Measurements from ENCODE around the gene IER3. TPM values are rescaled to one million over a fixed set of nuclear protein-coding genes. Genes with fewer than 3 reads are reported as not detected.
"Not testable (repeated sequence)": the region's sequence is repeated elsewhere in the genome, so short reads cannot be mapped to it uniquely, and the experiment has no call there.

Gene IER3
- total RNA-seq, 1 donor = 546 TPM

- Histone ChIP-seq H3K9me3 (ENCODE audit: low read depth, low read length) (no peaks in the 10 kb centered on the region), H3K4me1 (ENCODE audit: insufficient read depth, low read length) (peaks cover 53% of the 10 kb centered on the region), H3K4me3 (ENCODE audit: low read length) (no peak overlapping the region), H3K27me3 (ENCODE audit: insufficient read depth, low read length) (no peaks in the 10 kb centered on the region)
These were observed 18.4 kb downstream of the IER3 start for GRCh38 chr6:30725713-30726505.

- H3K4me3 ChIP-seq (ENCODE audit: low read length) = no peak overlapping the region
- peaks cover 45% of the 10 kb centered on the region for H3K4me1 ChIP-seq (ENCODE audit: insufficient read depth, low read length)
- H3K9me3 ChIP-seq (ENCODE audit: low read depth, low read length) = no peaks in the 10 kb centered on the region
- no peaks in the 10 kb centered on the region for H3K27me3 ChIP-seq (ENCODE audit: insufficient read depth, low read length)
These were observed 19.3 kb downstream of the IER3 start for GRCh38 chr6:30724906-30725667.

GRCh38 chr6:30723843-30724741 is 20.3 kb downstream of the IER3 start:
- peaks cover 53% of the 10 kb centered on the region for H3K4me1 ChIP-seq (ENCODE audit: insufficient read depth, low read length)
- H3K27me3 ChIP-seq (ENCODE audit: insufficient read depth, low read length); H3K9me3 ChIP-seq (ENCODE audit: low read depth, low read length); H3K4me3 ChIP-seq (ENCODE audit: low read length): not testable (repeated sequence)

GRCh38 chr6:30723159-30723842 is 21.0 kb downstream of the IER3 start:
- H3K4me3 ChIP-seq (ENCODE audit: low read length); H3K27me3 ChIP-seq (ENCODE audit: insufficient read depth, low read length); H3K9me3 ChIP-seq (ENCODE audit: low read depth, low read length): not testable (repeated sequence)
- H3K4me1 ChIP-seq (ENCODE audit: insufficient read depth, low read length) = peaks cover 61% of the 10 kb centered on the region

GRCh38 chr6:30722280-30723112 is 21.9 kb downstream of the IER3 start:
- H3K4me3 ChIP-seq (ENCODE audit: low read length) = peak overlapping the region; percentile 100
- H3K4me1 ChIP-seq (ENCODE audit: insufficient read depth, low read length) = peaks cover 68% of the 10 kb centered on the region

GRCh38 chr6:30722025-30722279 is 22.4 kb downstream of the IER3 start:
- H3K4me1 ChIP-seq (ENCODE audit: insufficient read depth, low read length) = peaks cover 68% of the 10 kb centered on the region
- H3K9me3 ChIP-seq (ENCODE audit: low read depth, low read length); H3K27me3 ChIP-seq (ENCODE audit: insufficient read depth, low read length): not testable (repeated sequence)
- H3K4me3 ChIP-seq (ENCODE audit: low read length) = peak overlapping the region; percentile 100

More at GRCh38 chr6:30722280-30723112, 21.9 kb downstream of the IER3 start:
- no peaks in the 10 kb centered on the region for H3K27me3 ChIP-seq (ENCODE audit: insufficient read depth, low read length)
- no peaks in the 10 kb centered on the region for H3K9me3 ChIP-seq (ENCODE audit: low read depth, low read length)

GRCh38 chr6:30721198-30722024 is 22.9 kb downstream of the IER3 start:
- H3K4me3 ChIP-seq (ENCODE audit: low read length) = peak overlapping the region; percentile 100
- no peaks in the 10 kb centered on the region for H3K9me3 ChIP-seq (ENCODE audit: low read depth, low read length)
- peaks cover 73% of the 10 kb centered on the region for H3K4me1 ChIP-seq (ENCODE audit: insufficient read depth, low read length)
- H3K27me3 ChIP-seq (ENCODE audit: insufficient read depth, low read length) = no peaks in the 10 kb centered on the region

GRCh38 chr6:30720738-30721197 is 23.6 kb downstream of the IER3 start:
- Histone ChIP-seq H3K4me3 (ENCODE audit: low read length) (peak overlapping the region; percentile 100), H3K9me3 (ENCODE audit: low read depth, low read length) (no peaks in the 10 kb centered on the region), H3K4me1 (ENCODE audit: insufficient read depth, low read length) (peaks cover 75% of the 10 kb centered on the region), H3K27me3 (ENCODE audit: insufficient read depth, low read length) (no peaks in the 10 kb centered on the region)

- H3K4me1 ChIP-seq (ENCODE audit: insufficient read depth, low read length) = peaks cover 70% of the 10 kb centered on the region
- no peaks in the 10 kb centered on the region for H3K27me3 ChIP-seq (ENCODE audit: insufficient read depth, low read length)
These were observed 24.3 kb downstream of the IER3 start, which contains the start of gene TUBB for GRCh38 chr6:30719791-30720737. Gene TUBB, plus strand, starts transcription at chr6:30720352. Its CDS starts 155 bp downstream, at chr6:30720507.

GRCh38 chr6:30719356-30719755 is 25.0 kb downstream of the IER3 start:
- Histone ChIP-seq H3K27me3 (ENCODE audit: insufficient read depth, low read length) (no peaks in the 10 kb centered on the region), H3K9me3 (ENCODE audit: low read depth, low read length) (no peaks in the 10 kb centered on the region), H3K4me3 (ENCODE audit: low read length) (peak overlapping the region; percentile 100), H3K4me1 (ENCODE audit: insufficient read depth, low read length) (peaks cover 63% of the 10 kb centered on the region)

More at GRCh38 chr6:30719791-30720737, 24.3 kb downstream of the IER3 start, which contains the start of gene TUBB:
- Histone ChIP-seq H3K9me3 (ENCODE audit: low read depth, low read length) (no peaks in the 10 kb centered on the region), H3K4me3 (ENCODE audit: low read length) (peak within 1 kb of the TSS; percentile 100)

GRCh38 chr6:30717845-30718720 is 26.3 kb downstream of the IER3 start:
- Histone ChIP-seq H3K4me1 (ENCODE audit: insufficient read depth, low read length) (peaks cover 50% of the 10 kb centered on the region), H3K4me3 (ENCODE audit: low read length) (peak overlapping the region; percentile 29)
- H3K9me3 ChIP-seq (ENCODE audit: low read depth, low read length); H3K27me3 ChIP-seq (ENCODE audit: insufficient read depth, low read length): not testable (repeated sequence)
